B cell (primary cell): ENCODE data around the gene CCDC86. TPM values are rescaled to one million over a fixed set of nuclear protein-coding genes. Genes with fewer than 3 reads are reported as not detected.

Experiments used
- ATAC-seq: fragments of 200-7000 bp; cut with Tn5 transposase; one replicate; pipeline ENCODE4 v1.10.0; 2021; ENCODE audit warnings: low read depth, mild to moderate bottlenecking, moderate number of reproducible peaks, moderate library complexity
- CTCF ChIA-PET: fragments of 350-600 bp; sonication (Branson Sonifier 250); formaldehyde crosslinking; loops from one replicate; lab custom pipeline; 2021; ENCODE audit warnings: antibody characterized with exemption, inconsistent platforms; lab: Charles Lee
- POLR2A ChIA-PET: fragments of 350-600 bp; sonication (Branson Sonifier 250); formaldehyde crosslinking; loops from one replicate; lab custom pipeline; 2021; ENCODE audit warnings: antibody characterized with exemption; lab: Charles Lee
- DNase-seq: peaks from one replicate; pipeline ENCODE4 v3.0.0; 2013
- H2AFZ ChIP-seq: 2 replicates; pipeline ENCODE4 v1.6.1; 2012; ENCODE audit warnings: mild to moderate bottlenecking, low read depth, low read length; ENCODE audit not compliant: insufficient read depth, poor library complexity, severe bottlenecking
- H3K27ac ChIP-seq, 2 donors: 1 replicate in 1 of 2; 2 replicates in 1 of 2; pipeline ENCODE4 v1.5.1; 2012 to 2013; ENCODE audit warnings: low read length in 2 of 2, mild to moderate bottlenecking in 2 of 2, moderate library complexity in 1 of 2
- H3K27me3 ChIP-seq, 4 experiments: fragments of 200-600 bp in 1 of 4; sonication (generic) in 1 of 4; replicated peaks in 1 of 4; 1 replicate in 2 of 4; 2 replicates in 2 of 4; pipeline versions ENCODE4 v1.6.1 to v1.7.0; 2013 to 2016; ENCODE audit warnings: low read length in 3 of 4, mild to moderate bottlenecking in 2 of 4, mixed read lengths in 1 of 4, moderate library complexity in 1 of 4; ENCODE audit not compliant: insufficient read depth in 4 of 4, control insufficient read depth in 3 of 4; ENCODE audit errors: control extremely low read depth in 1 of 4
- H3K36me3 ChIP-seq, 2 experiments: replicated peaks in 1 of 2; 1 replicate in 1 of 2; 2 replicates in 1 of 2; pipeline versions ENCODE4 v1.6.1 to v1.7.1; 2013; ENCODE audit warnings: low read length in 1 of 2; ENCODE audit not compliant: insufficient read depth in 2 of 2, control insufficient read depth in 1 of 2; ENCODE audit errors: control extremely low read depth in 1 of 2, extremely low read depth in 1 of 2
- H3K4me1 ChIP-seq, 2 donors: fragments of 200-600 bp in 1 of 2; sonication (generic) in 1 of 2; 1 replicate in 1 of 2; 2 replicates in 1 of 2; pipeline versions ENCODE4 v1.5.1 to v1.6.1; 2013 to 2017; ENCODE audit warnings: low read length in 2 of 2; ENCODE audit not compliant: control insufficient read depth in 2 of 2, insufficient read depth in 2 of 2
- H3K4me2 ChIP-seq: replicated peaks from 2 replicates; pipeline ENCODE3; 2012; ENCODE audit warnings: mild to moderate bottlenecking, low read depth, low read length; ENCODE audit not compliant: poor library complexity, severe bottlenecking
- H3K4me3 ChIP-seq, 5 experiments: fragments of 200-600 bp in 1 of 5; sonication (generic) in 1 of 5; 1 replicate in 3 of 5; 2 replicates in 2 of 5; pipeline versions ENCODE4 v1.5.1 to v1.7.0; 2011 to 2016; ENCODE audit warnings: low read length in 4 of 5, mild to moderate bottlenecking in 4 of 5, low read depth in 2 of 5, control low read depth in 1 of 5, moderate library complexity in 1 of 5; ENCODE audit not compliant: insufficient read depth in 1 of 5; ENCODE audit errors: control extremely low read depth in 1 of 5, extremely low read depth in 1 of 5
- H3K79me2 ChIP-seq: fragments of 200-600 bp; sonication (generic); one replicate; pipeline ENCODE4 v1.6.0; 2016; ENCODE audit warnings: low read length; ENCODE audit not compliant: control insufficient read depth, insufficient read depth
- H3K9ac ChIP-seq: fragments of 200-600 bp; sonication (generic); 2 replicates; pipeline ENCODE4 v1.6.1; 2017; ENCODE audit warnings: mild to moderate bottlenecking, low read length, moderate library complexity
- H3K9me3 ChIP-seq, 3 donors: one replicate each; pipeline versions ENCODE4 v1.6.1 to v1.7.1; 2013; ENCODE audit warnings: low read length in 2 of 3; ENCODE audit not compliant: control insufficient read depth in 2 of 3, insufficient read depth in 1 of 3; ENCODE audit errors: control extremely low read depth in 1 of 3
- H4K20me1 ChIP-seq: 2 replicates; pipeline ENCODE4 v1.6.0; 2012; ENCODE audit warnings: mild to moderate bottlenecking, low read length; ENCODE audit not compliant: insufficient read depth, control insufficient read depth, poor library complexity, severe bottlenecking
- H3K27ac Mint-ChIP-seq: one replicate; pipeline ENCODE4 v1.8.0; 2021; ENCODE audit warnings: mixed read lengths
- H3K27me3 Mint-ChIP-seq: one replicate; pipeline ENCODE4 v1.8.0; 2021; ENCODE audit warnings: mixed read lengths
- H3K4me1 Mint-ChIP-seq: one replicate; pipeline ENCODE4 v1.8.0; 2021; ENCODE audit warnings: mixed read lengths
- H3K4me3 Mint-ChIP-seq: one replicate; pipeline ENCODE4 v1.8.0; 2021; ENCODE audit warnings: mixed read lengths
- H3K9me3 Mint-ChIP-seq: one replicate; pipeline ENCODE4 v1.8.0; 2022; ENCODE audit warnings: mixed read lengths; ENCODE audit not compliant: insufficient read depth
- EZH2 ChIP-seq: IDR thresholded peaks from 2 replicates; pipeline ENCODE4 v1.6.1; 2012; ENCODE audit warnings: borderline replicate concordance, low read depth, mild to moderate bottlenecking, moderate library complexity, low read length; ENCODE audit not compliant: insufficient read depth, poor library complexity, severe bottlenecking
- WGBS: methylation state at CpG from one replicate; pipeline ENCODE4 v1.1.5; 2013; ENCODE audit warnings: missing lambda C conversion rate; ENCODE audit not compliant: insufficient coverage; 5-methylcytosine and 5-hydroxymethylcytosine counted together
- intact Hi-C: fragments of 100-400 bp; cut with micrococcal nuclease; formaldehyde crosslinking; loops from one replicate; pipeline ENCODE4 v1.10.0; 2022
- polyA plus RNA-seq: library from polyadenylated mRNA; depleted of rRNA; stranded (reverse); fragments of >200 nt; gene quantifications from 2 replicates; pipeline ENCODE4 v1.2.3, GENCODE V29; 2012
- total RNA-seq, 2 donors: library from RNA; stranded (reverse); fragments of 120-200 nt in 1 of 2; gene quantifications; 1 replicate in 1 of 2; 2 replicates in 1 of 2; pipeline versions ENCODE4 v1.2.3 to v1.2.4, GENCODE V29; 2013 to 2022
- TF ChIP-seq, protein P1 (sequence below): fragments of 200-600 bp; IDR thresholded peaks from one replicate; pipeline ENCODE4 v1.8.0; 2022; ENCODE audit warnings: antibody characterized with exemption, mild to moderate bottlenecking

Gene CCDC86
- total and polyA plus RNA-seq, 2 donors (not counting 1 experiment from before 2014, with no cell fraction given) = 10.5 to 12.4 TPM

DNA sequence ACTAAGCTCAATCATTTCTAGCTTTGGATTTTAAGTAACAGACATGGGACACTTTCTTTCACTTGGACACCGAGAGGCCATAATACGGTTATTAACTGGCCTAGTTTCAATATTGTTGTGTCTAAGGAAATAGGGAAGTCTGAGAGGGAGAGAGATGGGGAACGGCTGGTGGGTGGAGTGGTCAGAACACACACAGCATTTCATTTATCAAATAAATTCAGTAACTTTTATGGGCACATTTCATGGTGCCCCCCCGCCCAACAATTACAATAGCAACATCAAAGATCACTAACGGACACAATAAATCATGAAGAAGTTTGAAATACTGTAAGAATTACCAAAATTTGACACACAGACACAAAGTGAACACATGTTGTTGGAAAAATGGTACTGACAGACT lies 53.8 kb downstream of the CCDC86 start:
- ChIA-PET CTCF (no interaction called here), POLR2A (no interaction called here)
- DNase-seq (no peak), ATAC-seq (no peak)
- Mint-ChIP-seq H3K27me3 (no peaks in the 10 kb centered on the region), H3K9me3 (no peaks in the 10 kb centered on the region), H3K4me3 (no peak overlapping the region), H3K4me1 (peaks cover 4% of the 10 kb centered on the region), H3K27ac (no peak overlapping the region)
- no peaks in the 10 kb centered on the region for H3K4me1 ChIP-seq
- H3K9me3 ChIP-seq = no peaks in the 10 kb centered on the region
- no peak overlapping the region for H3K4me2 ChIP-seq
- H3K27ac ChIP-seq = no peak overlapping the region
- TF ChIP-seq EZH2 = no peak
- TF ChIP-seq, protein P1, sequence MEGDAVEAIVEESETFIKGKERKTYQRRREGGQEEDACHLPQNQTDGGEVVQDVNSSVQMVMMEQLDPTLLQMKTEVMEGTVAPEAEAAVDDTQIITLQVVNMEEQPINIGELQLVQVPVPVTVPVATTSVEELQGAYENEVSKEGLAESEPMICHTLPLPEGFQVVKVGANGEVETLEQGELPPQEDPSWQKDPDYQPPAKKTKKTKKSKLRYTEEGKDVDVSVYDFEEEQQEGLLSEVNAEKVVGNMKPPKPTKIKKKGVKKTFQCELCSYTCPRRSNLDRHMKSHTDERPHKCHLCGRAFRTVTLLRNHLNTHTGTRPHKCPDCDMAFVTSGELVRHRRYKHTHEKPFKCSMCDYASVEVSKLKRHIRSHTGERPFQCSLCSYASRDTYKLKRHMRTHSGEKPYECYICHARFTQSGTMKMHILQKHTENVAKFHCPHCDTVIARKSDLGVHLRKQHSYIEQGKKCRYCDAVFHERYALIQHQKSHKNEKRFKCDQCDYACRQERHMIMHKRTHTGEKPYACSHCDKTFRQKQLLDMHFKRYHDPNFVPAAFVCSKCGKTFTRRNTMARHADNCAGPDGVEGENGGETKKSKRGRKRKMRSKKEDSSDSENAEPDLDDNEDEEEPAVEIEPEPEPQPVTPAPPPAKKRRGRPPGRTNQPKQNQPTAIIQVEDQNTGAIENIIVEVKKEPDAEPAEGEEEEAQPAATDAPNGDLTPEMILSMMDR = no peak
- no peak overlapping the region for H3K9ac ChIP-seq
- no peak overlapping the region for H3K4me3 ChIP-seq
- H3K27me3 ChIP-seq = no peaks in the 10 kb centered on the region
- no CpG with 5 or more reads among the region's 5 CpGs for WGBS
- peaks cover 16% of the 10 kb centered on the region for H3K79me2 ChIP-seq
- peaks cover 1 to 86% of the 10 kb centered on the region in 2 experiments for H3K36me3 ChIP-seq
- H2AFZ ChIP-seq = no peak overlapping the region
- peaks cover 16% of the 10 kb centered on the region for H4K20me1 ChIP-seq
- intact Hi-C loops = no loop called here

DNA sequence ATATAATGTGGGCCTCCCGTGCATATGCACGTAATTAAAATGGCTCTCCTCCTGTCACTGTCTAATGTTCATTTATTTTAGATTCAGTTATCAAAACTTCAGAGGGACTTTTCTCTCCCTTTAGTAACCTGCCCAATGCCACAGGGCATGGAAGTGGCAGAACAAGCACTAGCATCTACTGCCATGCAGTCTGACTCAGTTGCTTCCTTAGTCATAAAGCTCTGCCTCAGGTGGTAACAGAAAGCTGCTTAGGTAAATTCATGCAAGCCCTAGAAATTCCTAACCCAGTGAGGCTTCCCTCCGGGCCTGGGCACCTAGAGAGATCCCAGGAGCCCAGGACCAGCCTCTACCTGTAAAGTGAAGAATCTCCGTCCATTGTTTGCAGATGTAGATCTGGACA lies 55.6 kb downstream of the CCDC86 start:
- H3K9me3 Mint-ChIP-seq = no peaks in the 10 kb centered on the region
- H3K4me1 Mint-ChIP-seq = peaks cover 4% of the 10 kb centered on the region
- Histone ChIP-seq H3K9me3 (no peaks in the 10 kb centered on the region), H3K4me1 (no peaks in the 10 kb centered on the region), H3K27ac (no peak overlapping the region), H3K4me2 (no peak overlapping the region), H3K4me3 (no peak overlapping the region), H2AFZ (no peak overlapping the region), H4K20me1 (peaks cover 21% of the 10 kb centered on the region), H3K36me3 (peaks cover 3 to 89% of the 10 kb centered on the region in 2 experiments), H3K79me2 (peaks cover 16% of the 10 kb centered on the region), H3K27me3 (no peaks in the 10 kb centered on the region), H3K9ac (no peak overlapping the region)
- TF ChIP-seq EZH2 = no peak
- TF ChIP-seq, protein P1 = no peak
- H3K4me3 Mint-ChIP-seq = no peak overlapping the region
- no peak for DNase-seq
- WGBS = 100% methylated on average over 1 of the region's 4 CpGs
- no peak overlapping the region for H3K27ac Mint-ChIP-seq
- CTCF ChIA-PET = interaction anchor here (1.2 to 10.2 kb wide), 5 partner anchors 10 to 67 kb away, joined by 3 to 129 read pairs (median 13); partner anchors contain the start of gene TMEM109
- intact Hi-C loops = no loop called here
- no peak for ATAC-seq
- POLR2A ChIA-PET = no interaction called here
- no peaks in the 10 kb centered on the region for H3K27me3 Mint-ChIP-seq
